Stomach smooth muscle (tissue), 2 donors: ENCODE data around the gene PSME3IP1.

Experiments used
- H3K27ac ChIP-seq: one replicate; pipeline ENCODE4 v1.7.0; 2013; ENCODE audit warnings: mild to moderate bottlenecking, low read length, inconsistent platforms
- H3K27me3 ChIP-seq, 2 donors: one replicate each; pipeline ENCODE4 v1.7.0; 2013; ENCODE audit warnings: low read length in 2 of 2; ENCODE audit not compliant: insufficient read depth in 2 of 2, control insufficient read depth in 1 of 2
- H3K36me3 ChIP-seq, 2 donors: one replicate each; pipeline ENCODE4 v1.7.0; 2013; ENCODE audit warnings: low read length in 2 of 2; ENCODE audit not compliant: control insufficient read depth in 2 of 2, insufficient read depth in 2 of 2
- H3K4me1 ChIP-seq: one replicate; pipeline ENCODE4 v1.7.0; 2013; ENCODE audit warnings: low read length; ENCODE audit not compliant: control insufficient read depth, insufficient read depth
- H3K4me3 ChIP-seq, 2 donors: one replicate each; pipeline ENCODE4 v1.7.0; 2013; ENCODE audit warnings: low read length in 2 of 2
- H3K9ac ChIP-seq, 2 donors: one replicate each; pipeline ENCODE4 v1.7.0; 2013; ENCODE audit warnings: low read length in 2 of 2, mild to moderate bottlenecking in 1 of 2
- H3K9me3 ChIP-seq, 2 donors: one replicate each; pipeline ENCODE4 v1.7.0; 2013; ENCODE audit warnings: low read length in 2 of 2; ENCODE audit not compliant: control insufficient read depth in 2 of 2
- donor health status: healthy.
- donor health status: Pancreatic carcinoma.

PSME3IP1 gene

DNA sequence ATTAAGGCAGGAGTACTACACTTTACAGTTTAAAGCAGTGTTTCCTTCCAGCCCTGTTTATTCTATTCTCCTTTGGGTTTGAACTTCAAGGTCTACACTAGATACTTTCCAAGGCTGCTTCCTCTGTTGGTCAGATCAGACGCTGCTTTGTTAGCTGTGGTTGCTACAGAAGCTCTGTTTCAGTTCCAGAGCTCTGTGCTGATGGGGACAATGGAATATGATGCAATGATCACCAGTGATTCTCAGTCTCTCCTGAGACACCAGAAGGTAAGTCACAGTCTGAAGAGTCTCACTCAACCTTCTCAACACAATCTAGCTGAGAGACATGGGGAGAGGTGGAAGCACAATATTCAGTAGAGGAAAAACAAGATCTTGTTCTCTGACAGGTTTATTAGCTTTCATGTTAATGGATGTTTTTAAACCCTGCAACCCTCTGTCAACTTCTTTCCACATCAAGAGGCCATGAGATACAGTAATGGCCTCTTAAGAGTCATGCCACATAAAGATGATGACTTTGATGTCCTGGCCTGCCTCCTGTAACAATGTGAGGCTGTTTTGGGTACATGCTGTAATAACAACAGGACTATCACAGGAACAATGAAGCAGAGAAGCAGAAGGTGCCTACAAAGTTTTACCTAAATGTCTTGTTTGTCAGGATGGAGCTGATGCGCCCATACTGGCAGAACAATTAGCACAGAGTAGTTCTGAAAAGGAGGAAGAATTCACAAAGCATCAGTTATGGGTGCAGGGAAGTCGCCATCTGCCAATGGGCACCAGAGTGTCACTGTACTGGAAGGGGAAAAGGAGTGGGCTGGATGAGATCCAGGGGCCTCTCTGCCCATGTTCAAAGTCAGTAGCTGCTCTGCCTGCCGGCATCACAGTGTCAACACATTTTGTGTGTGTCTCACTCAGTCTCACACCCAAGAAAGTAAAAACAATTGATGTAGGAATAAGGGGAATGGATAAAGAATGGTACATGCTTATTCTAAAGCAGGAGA lies 33.4 kb downstream of the PSME3IP1 start:
- no peaks in the 10 kb centered on the region for H3K27me3 ChIP-seq
- H3K36me3 ChIP-seq: peaks cover 32 to 34% of the 10 kb centered on the region in 2 donors
- no peaks in the 10 kb centered on the region for H3K4me1 ChIP-seq
- no peak overlapping the region for H3K27ac ChIP-seq
- H3K9me3 ChIP-seq: no peaks in the 10 kb centered on the region
- no peak overlapping the region for H3K4me3 ChIP-seq
- H3K9ac ChIP-seq: no peak overlapping the region

DNA sequence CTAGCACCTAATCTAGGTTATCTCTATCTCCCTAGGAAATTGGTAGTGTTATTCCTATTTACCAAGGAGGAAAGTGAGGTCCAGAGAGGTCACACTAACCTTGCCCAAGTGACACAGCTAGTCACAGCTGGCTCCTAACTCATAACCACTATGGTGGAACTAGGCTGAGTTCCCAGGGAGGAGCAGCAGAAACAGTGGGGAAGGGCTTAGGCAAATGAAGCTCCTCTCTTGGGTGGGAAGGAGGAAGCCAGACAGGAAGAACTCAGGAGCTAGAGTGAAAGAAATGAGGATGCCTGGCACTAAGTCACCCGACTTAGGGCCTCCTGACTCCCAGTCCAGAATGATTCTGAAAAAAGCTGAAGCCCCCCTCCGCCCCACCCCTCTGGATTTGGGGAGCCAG lies 34.5 kb downstream of the PSME3IP1 start:
- Histone ChIP-seq H3K4me1 (peaks cover 4% of the 10 kb centered on the region), H3K27ac (no peak overlapping the region), H3K36me3 (peaks cover 29 to 30% of the 10 kb centered on the region in 2 donors), H3K4me3 (no peak overlapping the region), H3K27me3 (no peaks in the 10 kb centered on the region), H3K9me3 (no peaks in the 10 kb centered on the region), H3K9ac (no peak overlapping the region)

DNA sequence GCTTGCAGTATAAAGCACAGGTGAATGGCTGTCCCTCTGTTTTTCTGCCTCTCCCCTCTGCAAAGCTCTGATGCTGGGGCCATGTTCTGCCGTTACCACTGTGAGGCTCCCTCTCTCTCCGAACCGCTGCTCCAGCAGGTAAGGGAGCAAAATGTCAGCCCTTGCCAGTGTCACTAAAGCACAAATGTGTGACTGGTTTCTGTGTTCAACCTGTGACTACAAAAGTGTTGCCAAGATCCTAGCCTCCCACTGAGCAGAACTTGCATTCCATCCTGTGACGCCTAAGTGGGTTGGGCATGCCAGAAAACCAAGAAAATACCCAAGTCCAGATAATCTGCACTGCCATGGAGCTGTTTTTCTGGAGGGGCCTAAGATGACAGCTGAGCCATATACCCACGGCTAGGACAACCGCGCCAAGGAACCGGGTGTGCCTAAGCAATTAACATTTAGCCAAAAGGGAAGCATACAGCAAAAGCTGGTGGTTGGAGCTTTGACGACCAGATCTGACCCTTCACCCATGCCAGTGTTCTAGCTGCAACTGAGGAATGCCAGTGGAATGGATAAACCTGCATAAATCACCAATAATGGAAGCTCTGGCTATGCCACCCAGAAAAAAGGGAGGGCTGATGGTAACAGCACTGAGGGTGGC lies 35.0 kb downstream of the PSME3IP1 start:
- peaks cover 27 to 28% of the 10 kb centered on the region in 2 donors for H3K36me3 ChIP-seq
- H3K27ac ChIP-seq: no peak overlapping the region
- peaks cover 4% of the 10 kb centered on the region for H3K4me1 ChIP-seq
- no peaks in the 10 kb centered on the region for H3K9me3 ChIP-seq
- H3K9ac ChIP-seq: no peak overlapping the region
- H3K4me3 ChIP-seq: no peak overlapping the region
- no peaks in the 10 kb centered on the region for H3K27me3 ChIP-seq

DNA sequence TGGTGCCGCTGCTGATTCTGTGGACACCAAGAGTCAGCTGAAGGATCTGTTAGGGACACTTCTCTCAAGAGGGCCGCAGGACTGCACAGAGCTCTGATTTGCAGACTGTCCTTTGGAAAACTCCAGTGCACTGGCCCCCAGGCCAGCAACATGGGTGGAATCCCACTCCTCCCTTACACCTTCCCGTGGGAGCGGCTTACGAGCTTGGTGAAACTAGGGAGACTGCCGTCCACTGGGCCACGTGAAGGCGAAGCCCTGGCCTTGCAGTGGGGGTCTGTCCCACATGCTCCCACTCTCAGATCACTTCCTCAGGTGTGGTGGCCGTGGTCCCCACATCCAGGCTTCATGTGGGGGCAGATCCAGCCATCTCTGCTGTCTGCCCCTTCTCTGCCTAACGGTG lies 36.4 kb downstream of the PSME3IP1 start:
- Histone ChIP-seq H3K36me3 (peaks cover 19% of the 10 kb centered on the region in 2 donors), H3K4me3 (no peak overlapping the region), H3K9me3 (no peaks in the 10 kb centered on the region), H3K27ac (no peak overlapping the region), H3K27me3 (no peaks in the 10 kb centered on the region), H3K9ac (no peak overlapping the region), H3K4me1 (peaks cover 6% of the 10 kb centered on the region)

DNA sequence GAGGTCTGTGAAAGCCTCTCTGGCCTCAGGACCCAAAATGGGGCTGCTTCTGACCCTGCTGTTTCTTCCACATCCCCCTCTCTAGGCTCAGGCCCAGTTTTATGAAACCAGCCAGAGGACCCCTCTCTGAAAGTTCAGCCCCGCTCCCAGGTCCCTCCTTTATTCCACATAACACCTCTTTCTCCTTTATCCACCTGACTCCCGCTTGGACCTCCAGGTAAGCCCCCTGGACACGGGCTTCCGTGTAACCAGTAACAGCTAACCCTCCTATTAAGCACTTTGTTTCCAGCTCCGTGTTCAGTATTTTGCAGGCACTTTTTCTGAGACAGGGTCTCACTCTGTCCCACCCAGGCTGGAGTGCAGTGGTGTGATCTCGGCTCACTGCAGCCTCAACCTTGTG lies 37.4 kb downstream of the PSME3IP1 start:
- H3K36me3 ChIP-seq: peaks cover 10% of the 10 kb centered on the region in 2 donors
- no peak overlapping the region for H3K9ac ChIP-seq
- H3K27ac ChIP-seq: peak overlapping the region; percentile 18
- H3K4me3 ChIP-seq: no peak overlapping the region
- no peaks in the 10 kb centered on the region for H3K9me3 ChIP-seq
- peaks cover 6% of the 10 kb centered on the region for H3K4me1 ChIP-seq
- H3K27me3 ChIP-seq: no peaks in the 10 kb centered on the region

DNA sequence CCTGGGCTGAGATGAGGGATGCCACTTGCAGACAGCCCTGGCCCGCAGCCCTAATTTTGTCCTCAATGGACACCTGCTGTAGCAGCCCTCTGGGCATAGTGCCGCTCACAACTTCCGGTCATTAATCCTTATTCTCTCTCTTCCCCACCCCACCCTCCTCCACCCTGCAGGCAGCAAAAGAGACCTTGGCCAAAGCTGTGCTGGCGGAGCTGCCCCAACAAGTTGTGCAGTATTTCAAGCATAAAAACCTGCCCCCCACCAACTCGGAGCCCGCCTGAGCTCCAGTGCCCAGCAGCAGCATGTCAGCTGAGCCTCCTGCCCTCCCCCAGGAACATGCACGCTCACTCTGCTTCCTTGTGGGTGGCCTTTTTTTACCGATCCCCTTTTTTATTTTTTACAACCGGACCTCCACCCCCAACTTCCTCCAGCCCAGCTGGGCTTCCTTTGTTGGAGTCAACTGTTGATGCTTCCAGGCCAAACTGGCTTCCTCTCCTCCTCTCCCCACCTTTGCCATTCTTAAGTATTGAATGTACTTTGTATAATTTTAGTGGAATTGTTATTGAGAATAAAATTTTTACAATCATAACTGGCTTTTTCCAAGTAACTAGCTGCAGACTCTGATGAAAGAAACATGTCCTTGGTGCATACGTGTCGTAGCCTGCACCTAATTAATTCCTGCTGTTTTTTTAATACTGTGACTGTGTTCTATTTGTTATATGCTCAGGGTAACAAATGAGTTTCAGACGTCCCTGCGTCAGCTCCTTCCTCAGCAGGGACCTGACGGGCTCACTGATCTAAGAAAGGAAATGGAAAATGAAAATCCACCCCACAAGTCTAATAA lies 38.2 kb downstream of the PSME3IP1 start:
- peaks cover 2 to 4% of the 10 kb centered on the region in 2 donors for H3K36me3 ChIP-seq
- no peak overlapping the region for H3K27ac ChIP-seq
- H3K27me3 ChIP-seq: no peaks in the 10 kb centered on the region
- H3K9ac ChIP-seq: no peak overlapping the region
- H3K9me3 ChIP-seq: no peaks in the 10 kb centered on the region
- H3K4me1 ChIP-seq: peaks cover 8% of the 10 kb centered on the region
- H3K4me3 ChIP-seq: no peak overlapping the region

DNA sequence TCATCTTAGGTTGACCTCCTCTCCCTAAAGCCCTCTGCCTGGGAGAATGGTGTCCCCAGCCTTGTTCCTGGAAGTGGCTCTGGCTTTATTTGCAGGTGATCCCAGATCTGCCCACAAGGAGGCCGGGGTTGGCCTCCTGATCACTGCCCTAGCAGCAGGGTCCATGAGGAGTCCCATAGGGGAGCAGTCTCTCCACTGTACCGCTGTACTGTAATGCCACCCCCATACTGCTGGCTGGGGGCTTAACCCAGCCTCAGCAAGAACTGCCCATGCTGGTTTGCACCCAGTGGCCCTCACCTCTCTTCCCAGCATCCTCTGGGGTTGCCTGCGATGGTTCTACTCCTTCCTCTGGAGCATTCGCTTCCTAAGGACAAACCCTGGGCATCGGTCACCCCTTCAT lies 39.1 kb downstream of the PSME3IP1 start:
- Histone ChIP-seq H3K27ac (no peak overlapping the region), H3K9me3 (no peaks in the 10 kb centered on the region), H3K36me3 (no peaks in the 10 kb centered on the region), H3K9ac (no peak overlapping the region), H3K4me3 (no peak overlapping the region), H3K27me3 (no peaks in the 10 kb centered on the region), H3K4me1 (peaks cover 8% of the 10 kb centered on the region)

DNA sequence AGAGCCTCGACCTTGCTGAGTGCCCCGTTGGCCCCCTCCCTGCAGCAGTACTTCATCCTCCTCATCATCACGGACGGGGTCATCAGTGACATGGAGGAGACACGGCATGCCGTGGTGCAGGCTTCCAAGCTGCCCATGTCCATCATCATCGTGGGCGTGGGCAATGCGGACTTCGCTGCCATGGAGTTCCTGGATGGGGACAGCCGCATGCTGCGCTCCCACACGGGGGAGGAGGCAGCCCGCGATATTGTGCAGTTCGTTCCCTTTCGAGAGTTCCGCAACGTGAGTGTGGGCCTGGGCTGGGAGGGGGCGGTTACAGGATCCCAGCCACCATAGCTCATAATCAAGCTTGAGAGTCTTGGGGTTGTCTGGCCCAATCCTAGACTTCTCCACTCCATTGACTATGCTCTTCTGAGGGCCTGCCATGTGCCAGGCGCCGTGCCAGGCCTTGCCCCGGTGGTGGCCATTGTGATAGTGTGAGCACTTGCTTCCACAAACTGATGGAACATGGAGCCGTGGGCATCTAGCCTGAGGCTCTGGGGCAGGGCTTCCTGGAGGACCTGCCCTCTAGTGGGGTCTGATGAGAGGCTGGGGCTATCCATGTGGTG lies 39.7 kb downstream of the PSME3IP1 start:
- peaks cover 8% of the 10 kb centered on the region for H3K4me1 ChIP-seq
- no peak overlapping the region for H3K27ac ChIP-seq
- no peak overlapping the region for H3K9ac ChIP-seq
- no peaks in the 10 kb centered on the region for H3K27me3 ChIP-seq
- no peaks in the 10 kb centered on the region for H3K9me3 ChIP-seq
- H3K36me3 ChIP-seq: no peaks in the 10 kb centered on the region
- no peak overlapping the region for H3K4me3 ChIP-seq

DNA sequence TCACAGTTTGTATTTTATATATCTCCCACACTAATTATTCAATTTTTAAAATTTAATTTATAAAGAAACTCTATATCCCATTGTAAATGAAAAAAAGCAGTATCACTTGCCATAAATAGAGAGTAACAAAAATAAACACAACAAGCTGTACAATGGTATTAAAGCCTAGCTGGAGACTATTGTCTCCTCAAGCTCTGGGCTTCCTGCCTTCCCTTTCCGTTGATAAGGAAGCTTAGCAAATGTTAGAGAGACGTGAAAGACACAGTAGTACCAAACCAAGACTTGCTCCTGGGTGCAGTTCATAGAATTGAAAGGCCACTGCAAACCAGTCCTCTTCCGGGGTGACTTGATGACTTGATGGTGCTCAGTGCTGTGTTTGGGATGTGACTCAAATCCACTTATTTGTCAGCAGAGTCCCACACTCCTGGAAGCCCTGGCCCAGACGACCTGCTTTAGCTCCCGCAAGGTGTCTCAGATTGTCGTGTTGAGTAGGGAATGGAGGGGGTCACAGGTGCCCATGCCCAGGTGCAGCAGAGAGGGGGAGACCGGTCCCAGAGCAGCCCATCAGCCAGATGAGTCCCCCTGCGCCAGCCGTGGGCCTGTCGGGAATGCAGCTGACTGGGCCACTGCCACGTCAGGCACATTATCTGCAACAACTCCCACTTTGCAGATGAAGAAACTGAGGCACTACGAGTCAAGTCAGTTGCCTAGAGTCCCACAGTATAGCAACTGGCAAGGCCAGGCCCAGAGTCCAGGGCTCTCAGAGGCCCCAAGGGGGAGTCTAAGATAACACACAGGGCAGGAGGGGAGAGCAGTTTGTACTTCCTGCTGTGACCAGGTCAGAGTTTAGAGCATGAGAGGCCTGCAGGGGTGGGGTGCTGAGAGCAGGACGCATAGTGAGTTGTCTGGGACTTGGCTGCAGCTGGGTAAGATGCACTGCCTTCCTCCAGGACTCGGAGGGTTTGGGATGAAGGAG lies 40.5 kb downstream of the PSME3IP1 start:
- Histone ChIP-seq H3K27me3 (no peaks in the 10 kb centered on the region), H3K36me3 (no peaks in the 10 kb centered on the region), H3K4me3 (no peak overlapping the region), H3K9ac (no peak overlapping the region), H3K9me3 (no peaks in the 10 kb centered on the region), H3K4me1 (peaks cover 8% of the 10 kb centered on the region), H3K27ac (no peak overlapping the region)
